ENCODE data around the gene SEPTIN6.

DNA sequence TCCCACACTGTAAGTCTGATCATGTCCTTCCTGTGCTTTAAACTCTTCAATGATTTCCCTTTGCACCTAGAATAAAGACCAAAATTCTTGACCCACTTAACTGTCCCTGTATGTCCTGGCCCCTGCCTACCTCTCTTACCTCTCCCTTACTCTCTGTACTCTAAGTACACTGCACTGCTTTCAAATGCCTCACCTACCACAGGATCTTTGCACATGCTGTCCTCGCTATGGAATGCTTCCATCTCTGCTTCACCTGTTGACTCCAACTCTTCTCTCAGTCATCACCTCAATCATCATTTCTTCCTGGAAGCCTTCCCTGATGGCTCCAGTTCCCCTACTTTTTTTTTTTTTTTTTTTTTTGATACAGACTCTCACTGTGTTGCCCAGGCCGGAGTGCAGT, 29.0 kb upstream of the SEPTIN6 start:
- TF ChIP-seq, protein P1, sequence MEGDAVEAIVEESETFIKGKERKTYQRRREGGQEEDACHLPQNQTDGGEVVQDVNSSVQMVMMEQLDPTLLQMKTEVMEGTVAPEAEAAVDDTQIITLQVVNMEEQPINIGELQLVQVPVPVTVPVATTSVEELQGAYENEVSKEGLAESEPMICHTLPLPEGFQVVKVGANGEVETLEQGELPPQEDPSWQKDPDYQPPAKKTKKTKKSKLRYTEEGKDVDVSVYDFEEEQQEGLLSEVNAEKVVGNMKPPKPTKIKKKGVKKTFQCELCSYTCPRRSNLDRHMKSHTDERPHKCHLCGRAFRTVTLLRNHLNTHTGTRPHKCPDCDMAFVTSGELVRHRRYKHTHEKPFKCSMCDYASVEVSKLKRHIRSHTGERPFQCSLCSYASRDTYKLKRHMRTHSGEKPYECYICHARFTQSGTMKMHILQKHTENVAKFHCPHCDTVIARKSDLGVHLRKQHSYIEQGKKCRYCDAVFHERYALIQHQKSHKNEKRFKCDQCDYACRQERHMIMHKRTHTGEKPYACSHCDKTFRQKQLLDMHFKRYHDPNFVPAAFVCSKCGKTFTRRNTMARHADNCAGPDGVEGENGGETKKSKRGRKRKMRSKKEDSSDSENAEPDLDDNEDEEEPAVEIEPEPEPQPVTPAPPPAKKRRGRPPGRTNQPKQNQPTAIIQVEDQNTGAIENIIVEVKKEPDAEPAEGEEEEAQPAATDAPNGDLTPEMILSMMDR (conservative IDR thresholded peaks at IDR 0.05 in 1 of 2, IDR thresholded peaks at IDR 0.05 in 1 of 2; ENCODE audit: extremely low read depth in 1 of 2, insufficient read depth in 1 of 2, low read depth in 1 of 2, low read length in 2 of 2): no peak
- no peak for TF ChIP-seq EZH2 (IDR thresholded peaks at IDR 0.05; ENCODE audit: borderline replicate concordance, low read length)
